OCI-LY1 (cell line): Measurements from ENCODE around the gene NIPAL1.
A peak's percentile ranks its signal among the peaks of the same experiment; 100 is the strongest.

Experiments used
- H2AFZ ChIP-seq: fragments of 200-600 bp; sonication (generic), shearing (Covaris generic); 2 replicates; pipeline ENCODE4 v1.6.0; 2014; ENCODE audit warnings: antibody characterized with exemption, mild to moderate bottlenecking, low read length
- H3F3A ChIP-seq: fragments of 200-600 bp; sonication (generic), shearing (Covaris generic); 2 replicates; pipeline ENCODE4 v1.6.0; 2014; ENCODE audit warnings: mild to moderate bottlenecking, antibody characterized with exemption, low read length, moderate library complexity; ENCODE audit not compliant: insufficient read depth
- H3K27ac ChIP-seq: fragments of 200-600 bp; sonication (generic); 2 replicates; pipeline ENCODE4 v1.5.1; 2014; ENCODE audit warnings: low read length, mixed run types, mild to moderate bottlenecking, low read depth; ENCODE audit not compliant: poor library complexity, severe bottlenecking
- H3K27me3 ChIP-seq: fragments of 200-600 bp; sonication (generic); 2 replicates; pipeline ENCODE4 v1.6.0; 2014; ENCODE audit warnings: antibody characterized with exemption, mild to moderate bottlenecking, low read length, moderate library complexity; ENCODE audit not compliant: insufficient read depth
- H3K36me3 ChIP-seq: fragments of 200-600 bp; sonication (generic); 2 replicates; pipeline ENCODE4 v1.6.1; 2014; ENCODE audit warnings: mild to moderate bottlenecking, antibody characterized with exemption, low read length, moderate library complexity, mixed read lengths; ENCODE audit not compliant: insufficient read depth
- H3K4me1 ChIP-seq: fragments of 200-600 bp; sonication (generic); 2 replicates; pipeline ENCODE4 v1.5.1; 2014; ENCODE audit warnings: mild to moderate bottlenecking, low read length, moderate library complexity; ENCODE audit not compliant: insufficient read depth, severe bottlenecking
- H3K4me2 ChIP-seq: fragments of 200-600 bp; sonication (generic), shearing (Covaris generic); 2 replicates; pipeline ENCODE4 v1.6.1; 2014; ENCODE audit warnings: low read length
- H3K4me3 ChIP-seq: fragments of 200-600 bp; sonication (generic); 2 replicates; pipeline ENCODE4 v1.5.1; 2014; ENCODE audit warnings: low read length, low read depth, mild to moderate bottlenecking, mixed read lengths; ENCODE audit not compliant: poor library complexity, severe bottlenecking
- H3K79me2 ChIP-seq: fragments of 200-600 bp; shearing (Covaris generic); 2 replicates; pipeline ENCODE4 v1.6.1; 2016; ENCODE audit warnings: mixed run types, low read length, mixed read lengths; ENCODE audit not compliant: insufficient read depth
- H3K9ac ChIP-seq: fragments of 200-600 bp; sonication (generic), shearing (Covaris generic); 2 replicates; pipeline ENCODE4 v1.6.1; 2014; ENCODE audit warnings: mild to moderate bottlenecking, low read length, mixed read lengths
- H3K9me2 ChIP-seq: fragments of 200-600 bp; sonication (generic), shearing (Covaris generic); 2 replicates; pipeline ENCODE4 v1.6.1; 2014; ENCODE audit warnings: low read depth, mild to moderate bottlenecking, low read length, mixed read lengths
- H3K9me3 ChIP-seq: fragments of 200-600 bp; shearing (Covaris generic); 2 replicates; pipeline ENCODE4 v1.6.1; 2014; ENCODE audit warnings: low read length, mixed read lengths
- H4K20me1 ChIP-seq: fragments of 200-600 bp; sonication (generic), shearing (Covaris generic); 2 replicates; pipeline ENCODE4 v1.6.0; 2016; ENCODE audit warnings: mild to moderate bottlenecking, low read length; ENCODE audit not compliant: insufficient read depth
- EZH2 ChIP-seq: fragments of 200-600 bp; sonication (generic), shearing (Covaris generic); IDR thresholded peaks from 2 replicates; pipeline ENCODE4 v1.8.0; 2017; ENCODE audit warnings: borderline replicate concordance, mixed run types, mild to moderate bottlenecking, antibody characterized with exemption, low read length, moderate library complexity, mixed read lengths
- TF ChIP-seq, protein P1 (sequence below): fragments of 200-600 bp; sonication (generic), shearing (Covaris generic); IDR thresholded peaks from 2 replicates; pipeline ENCODE4 v1.5.1; 2017; ENCODE audit warnings: mild to moderate bottlenecking, antibody characterized with exemption, low read length, moderate library complexity, mixed read lengths

NIPAL1 gene

DNA sequence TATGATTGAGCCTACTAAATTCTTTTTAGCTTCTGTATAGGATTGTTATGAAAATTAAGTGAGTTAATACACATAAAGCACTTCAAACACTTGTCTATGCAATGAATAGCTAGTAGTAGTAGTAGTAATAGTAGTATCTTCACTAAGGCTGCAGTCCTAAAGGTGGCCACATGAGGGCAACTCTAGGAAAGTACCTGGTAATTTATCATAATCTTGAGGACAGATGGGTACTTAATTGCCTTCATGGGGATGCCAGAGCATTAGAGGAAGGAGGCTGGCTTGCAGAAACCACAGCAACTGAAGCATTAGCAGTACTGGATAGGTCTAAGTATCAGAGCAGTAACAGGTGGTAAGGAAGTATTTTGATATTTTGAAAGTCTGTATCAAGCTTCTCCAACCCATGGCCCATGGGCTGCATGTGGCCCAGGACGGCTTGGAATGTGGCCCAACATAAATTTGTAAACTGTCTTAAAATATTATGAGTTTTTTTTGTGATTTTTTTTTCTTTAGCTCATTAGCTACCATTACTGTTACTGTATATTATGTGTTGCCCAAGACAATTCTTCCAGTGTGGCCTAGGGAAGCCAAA, 17.3 kb downstream of the NIPAL1 start:
- H3K27me3 ChIP-seq: no peaks in the 10 kb centered on the region
- 0 out of 2 replicates have a peak, but pooled peaks cover 3% of the 10 kb centered on the region for H3F3A ChIP-seq
- no peak overlapping the region for H3K4me3 ChIP-seq
- H3K36me3 ChIP-seq: no peaks in the 10 kb centered on the region
- TF ChIP-seq, protein P1, sequence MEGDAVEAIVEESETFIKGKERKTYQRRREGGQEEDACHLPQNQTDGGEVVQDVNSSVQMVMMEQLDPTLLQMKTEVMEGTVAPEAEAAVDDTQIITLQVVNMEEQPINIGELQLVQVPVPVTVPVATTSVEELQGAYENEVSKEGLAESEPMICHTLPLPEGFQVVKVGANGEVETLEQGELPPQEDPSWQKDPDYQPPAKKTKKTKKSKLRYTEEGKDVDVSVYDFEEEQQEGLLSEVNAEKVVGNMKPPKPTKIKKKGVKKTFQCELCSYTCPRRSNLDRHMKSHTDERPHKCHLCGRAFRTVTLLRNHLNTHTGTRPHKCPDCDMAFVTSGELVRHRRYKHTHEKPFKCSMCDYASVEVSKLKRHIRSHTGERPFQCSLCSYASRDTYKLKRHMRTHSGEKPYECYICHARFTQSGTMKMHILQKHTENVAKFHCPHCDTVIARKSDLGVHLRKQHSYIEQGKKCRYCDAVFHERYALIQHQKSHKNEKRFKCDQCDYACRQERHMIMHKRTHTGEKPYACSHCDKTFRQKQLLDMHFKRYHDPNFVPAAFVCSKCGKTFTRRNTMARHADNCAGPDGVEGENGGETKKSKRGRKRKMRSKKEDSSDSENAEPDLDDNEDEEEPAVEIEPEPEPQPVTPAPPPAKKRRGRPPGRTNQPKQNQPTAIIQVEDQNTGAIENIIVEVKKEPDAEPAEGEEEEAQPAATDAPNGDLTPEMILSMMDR: peak; percentile 90
- TF ChIP-seq EZH2: no peak
- H3K9ac ChIP-seq: no peak overlapping the region
- H3K4me2 ChIP-seq: no peak overlapping the region
- no peak overlapping the region for H3K27ac ChIP-seq
- H3K79me2 ChIP-seq: no peaks in the 10 kb centered on the region
- no peaks in the 10 kb centered on the region for H3K9me2 ChIP-seq
- no peak overlapping the region for H2AFZ ChIP-seq
- no peaks in the 10 kb centered on the region for H3K9me3 ChIP-seq
- H3K4me1 ChIP-seq: peaks cover 25% of the 10 kb centered on the region
- H4K20me1 ChIP-seq: no peaks in the 10 kb centered on the region

DNA sequence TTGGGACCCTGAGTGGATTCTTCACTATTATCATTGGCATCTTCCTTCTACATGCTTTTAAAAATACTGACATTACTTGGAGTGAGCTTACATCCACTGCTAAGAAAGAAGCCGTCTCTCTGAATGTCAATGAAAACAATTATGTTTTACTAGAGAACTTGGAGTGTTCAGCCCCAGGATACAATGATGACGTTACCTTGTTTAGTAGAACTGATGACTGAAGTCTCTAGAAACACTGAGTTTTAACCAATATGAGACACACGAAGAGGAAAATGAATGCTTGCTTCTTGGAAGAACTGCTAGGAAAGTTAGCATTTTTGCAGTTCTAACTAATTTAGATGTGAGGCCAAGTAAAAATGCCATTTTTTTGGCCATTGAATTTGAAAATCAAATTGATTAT, 19.4 kb downstream of the NIPAL1 start:
- Histone ChIP-seq H3F3A (0 out of 2 replicates have a peak, but pooled peaks cover 3% of the 10 kb centered on the region), H3K9me3 (no peaks in the 10 kb centered on the region), H4K20me1 (no peaks in the 10 kb centered on the region), H3K9ac (no peak overlapping the region), H3K79me2 (no peaks in the 10 kb centered on the region), H3K4me1 (peaks cover 25% of the 10 kb centered on the region), H3K27me3 (no peaks in the 10 kb centered on the region), H3K36me3 (no peaks in the 10 kb centered on the region), H3K4me2 (no peak overlapping the region), H3K4me3 (no peak overlapping the region), H2AFZ (no peak overlapping the region), H3K27ac (peak overlapping the region; percentile 87), H3K9me2 (no peaks in the 10 kb centered on the region)
- TF ChIP-seq, protein P1: no peak
- TF ChIP-seq EZH2: no peak

DNA sequence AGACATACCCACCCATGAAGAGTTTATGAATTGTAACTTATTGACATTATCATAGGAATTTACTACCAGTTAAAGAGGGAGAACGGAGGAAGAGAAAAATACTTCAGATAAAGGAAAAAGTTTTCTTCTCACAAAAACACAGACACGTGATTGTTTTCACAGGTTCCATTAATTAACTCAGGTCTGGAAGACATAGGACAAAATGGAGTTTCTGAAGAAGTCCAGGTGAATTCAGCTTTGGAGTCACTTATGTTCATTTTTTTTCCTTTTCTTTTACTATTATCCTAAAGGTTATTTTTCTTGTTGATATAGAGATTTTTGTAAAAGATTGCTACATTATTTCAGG, 20.5 kb downstream of the NIPAL1 start:
- TF ChIP-seq, protein P1: no peak
- no peak for TF ChIP-seq EZH2
- H3K4me3 ChIP-seq: no peak overlapping the region
- no peaks in the 10 kb centered on the region for H3K9me3 ChIP-seq
- H3K9ac ChIP-seq: no peak overlapping the region
- no peaks in the 10 kb centered on the region for H3K79me2 ChIP-seq
- peak overlapping the region; percentile 49 for H3K4me2 ChIP-seq
- H3K9me2 ChIP-seq: no peaks in the 10 kb centered on the region
- peak overlapping the region; percentile 22; the same call in 1 of the 2 replicates for H2AFZ ChIP-seq
- no peaks in the 10 kb centered on the region for H3K27me3 ChIP-seq
- H3K36me3 ChIP-seq: no peaks in the 10 kb centered on the region
- H3K27ac ChIP-seq: peak overlapping the region; percentile 87
- peaks cover 25% of the 10 kb centered on the region for H3K4me1 ChIP-seq
- no peaks in the 10 kb centered on the region for H4K20me1 ChIP-seq
- H3F3A ChIP-seq: 0 out of 2 replicates have a peak, but pooled peaks cover 3% of the 10 kb centered on the region
